Astrocyte of the spinal cord (primary cell): ENCODE measurements around the gene VWC2L.
A peak's percentile ranks its signal among the peaks of the same experiment; 100 is the strongest.

ENCODE experiments used
- DNase-seq: peaks from one replicate; pipeline ENCODE4 v3.0.0; 2011; ENCODE audit warnings: low read depth, low spot score
- H3K4me3 ChIP-seq: 2 replicates; pipeline ENCODE4 v1.5.1; 2011; ENCODE audit warnings: low read depth, mild to moderate bottlenecking, low read length, moderate library complexity
- in situ Hi-C: cut with HindIII; loops from 2 replicates; pipeline ENCODE4 v1.10.0; 2017; ENCODE audit warnings: low sequenced_read_pairs
- TF ChIP-seq, protein P1 (sequence below): IDR thresholded peaks from 2 replicates; pipeline ENCODE4 v1.5.1; 2012; ENCODE audit warnings: low read depth, mild to moderate bottlenecking, low read length, inconsistent platforms

VWC2L gene

GRCh38 chr2:214410918-214411554 lies at the start of gene VWC2L:
VWC2L (plus strand) TSS chr2:214411054; CDS start chr2:214414194, 3,140 bp downstream.
- H3K4me3 ChIP-seq: no peak within 1 kb of the TSS
- in situ Hi-C loops: no loop called here
- DNase-seq: peak; percentile 85
- TF ChIP-seq, protein P1, sequence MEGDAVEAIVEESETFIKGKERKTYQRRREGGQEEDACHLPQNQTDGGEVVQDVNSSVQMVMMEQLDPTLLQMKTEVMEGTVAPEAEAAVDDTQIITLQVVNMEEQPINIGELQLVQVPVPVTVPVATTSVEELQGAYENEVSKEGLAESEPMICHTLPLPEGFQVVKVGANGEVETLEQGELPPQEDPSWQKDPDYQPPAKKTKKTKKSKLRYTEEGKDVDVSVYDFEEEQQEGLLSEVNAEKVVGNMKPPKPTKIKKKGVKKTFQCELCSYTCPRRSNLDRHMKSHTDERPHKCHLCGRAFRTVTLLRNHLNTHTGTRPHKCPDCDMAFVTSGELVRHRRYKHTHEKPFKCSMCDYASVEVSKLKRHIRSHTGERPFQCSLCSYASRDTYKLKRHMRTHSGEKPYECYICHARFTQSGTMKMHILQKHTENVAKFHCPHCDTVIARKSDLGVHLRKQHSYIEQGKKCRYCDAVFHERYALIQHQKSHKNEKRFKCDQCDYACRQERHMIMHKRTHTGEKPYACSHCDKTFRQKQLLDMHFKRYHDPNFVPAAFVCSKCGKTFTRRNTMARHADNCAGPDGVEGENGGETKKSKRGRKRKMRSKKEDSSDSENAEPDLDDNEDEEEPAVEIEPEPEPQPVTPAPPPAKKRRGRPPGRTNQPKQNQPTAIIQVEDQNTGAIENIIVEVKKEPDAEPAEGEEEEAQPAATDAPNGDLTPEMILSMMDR: no peak

DNA sequence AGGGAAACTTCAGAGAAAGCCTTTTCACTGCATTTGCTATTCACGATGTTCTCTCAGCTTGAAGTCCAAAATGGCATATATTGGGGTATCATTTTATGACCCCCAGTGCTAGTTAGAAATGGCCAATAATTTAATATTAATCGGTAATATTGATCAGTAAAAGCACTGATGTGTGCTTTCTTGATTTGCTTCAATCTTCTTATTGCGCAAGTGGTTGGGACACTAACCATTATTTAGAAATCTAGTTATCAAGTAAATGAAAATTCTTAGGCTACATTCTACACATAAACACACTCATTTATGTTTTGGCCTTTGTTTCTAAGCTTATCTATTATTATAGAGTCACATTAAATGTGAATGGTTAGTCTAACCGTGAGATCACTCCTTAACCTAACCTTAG lies 49.7 kb upstream of the VWC2L start:
- TF ChIP-seq, protein P1: no peak
- H3K4me3 ChIP-seq: no peak overlapping the region
- DNase-seq: no peak
- in situ Hi-C loops: no loop called here

- DNase-seq: no peak
- TF ChIP-seq, protein P1: no peak
- in situ Hi-C loops: no loop called here
- H3K4me3 ChIP-seq: no peak overlapping the region
Measured at GRCh38 chr2:214365549-214365948, 45.3 kb upstream of the VWC2L start.

- TF ChIP-seq, protein P1: no peak
- no peak for DNase-seq
- no peak overlapping the region for H3K4me3 ChIP-seq
- in situ Hi-C loops: no loop called here
Measured at GRCh38 chr2:214367171-214367570, 43.7 kb upstream of the VWC2L start.

- DNase-seq: no peak
- no peak overlapping the region for H3K4me3 ChIP-seq
- in situ Hi-C loops: no loop called here
- TF ChIP-seq, protein P1: no peak
Measured at GRCh38 chr2:214376618-214377285, 34.1 kb upstream of the VWC2L start.

DNA sequence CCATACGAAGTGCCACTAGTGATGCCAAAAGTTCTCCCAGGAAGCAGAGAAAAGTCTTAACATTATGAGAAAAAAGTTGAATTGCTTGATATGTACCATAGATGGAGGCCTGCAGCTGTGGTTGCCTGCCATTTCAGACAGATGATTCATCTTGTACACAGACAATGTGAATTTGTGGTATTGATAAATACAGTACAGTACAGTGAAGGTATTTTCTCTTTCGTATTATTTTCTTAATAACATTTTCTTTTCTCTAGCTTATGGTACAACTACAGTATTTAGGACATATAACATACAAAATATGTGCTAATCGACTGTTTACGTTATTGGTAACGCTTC lies 33.6 kb upstream of the VWC2L start:
- peak; percentile 7 for DNase-seq
- no peak overlapping the region for H3K4me3 ChIP-seq
- TF ChIP-seq, protein P1: no peak
- in situ Hi-C loops: no loop called here
